ENCODE results near the gene CNTN4.
"Not testable (repeated sequence)": the region's sequence is repeated elsewhere in the genome, so short reads cannot be mapped to it uniquely, and the experiment has no call there.

CNTN4 gene

DNA sequence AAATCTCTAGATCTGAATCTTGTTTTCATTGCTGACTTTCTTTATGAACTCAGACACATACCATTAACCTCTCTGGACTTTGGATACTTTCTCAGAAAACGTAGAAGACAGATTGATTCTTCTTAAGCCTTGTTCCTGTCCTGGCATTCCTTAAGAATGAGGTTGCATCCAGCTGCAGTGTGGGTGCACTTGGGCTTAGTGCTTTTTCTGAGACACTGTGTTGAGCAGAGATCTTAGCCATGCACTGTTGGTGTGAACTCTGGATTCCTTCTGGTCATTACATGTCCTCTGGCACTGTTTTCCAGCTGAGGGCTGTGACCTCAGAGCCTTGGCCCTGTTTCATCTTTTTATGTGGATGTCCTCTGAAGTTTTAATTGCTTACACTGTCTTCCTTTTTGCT, 428.3 kb downstream of the CNTN4 start:
- no peak for DNase-seq

DNA sequence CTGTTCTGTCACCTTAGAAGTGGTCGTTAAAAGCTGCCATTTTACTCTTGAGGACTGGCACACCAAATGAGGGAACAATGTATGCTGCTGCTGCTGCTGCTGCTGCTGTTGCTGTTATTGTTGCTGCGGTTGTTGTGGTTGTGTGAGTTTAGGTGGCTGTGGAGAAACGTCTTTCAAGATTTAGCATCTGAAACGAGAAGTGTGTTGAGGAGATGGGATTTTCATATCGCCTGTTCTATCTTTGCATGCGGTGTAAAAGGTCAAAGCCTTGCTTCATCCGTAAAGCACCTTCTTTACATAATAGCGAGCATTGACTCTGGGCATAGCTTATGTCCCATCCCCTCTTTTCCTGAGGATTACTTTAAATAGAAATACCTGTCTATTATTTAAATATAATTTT, 428.7 kb downstream of the CNTN4 start:
- DNase-seq: not testable (repeated sequence)

DNA sequence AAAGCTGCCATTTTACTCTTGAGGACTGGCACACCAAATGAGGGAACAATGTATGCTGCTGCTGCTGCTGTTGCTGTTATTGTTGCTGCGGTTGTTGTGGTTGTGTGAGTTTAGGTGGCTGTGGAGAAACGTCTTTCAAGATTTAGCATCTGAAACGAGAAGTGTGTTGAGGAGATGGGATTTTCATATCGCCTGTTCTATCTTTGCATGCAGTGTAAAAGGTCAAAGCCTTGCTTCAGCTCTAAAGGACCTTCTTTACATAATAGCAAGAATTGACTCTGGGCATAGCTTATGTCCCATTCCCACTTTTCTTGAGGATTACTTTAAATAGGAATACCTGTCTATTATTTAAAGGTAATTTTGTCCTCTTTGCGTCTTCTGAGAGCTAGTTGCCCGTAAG, 436.1 kb downstream of the CNTN4 start:
- DNase-seq: not testable (repeated sequence)

DNA sequence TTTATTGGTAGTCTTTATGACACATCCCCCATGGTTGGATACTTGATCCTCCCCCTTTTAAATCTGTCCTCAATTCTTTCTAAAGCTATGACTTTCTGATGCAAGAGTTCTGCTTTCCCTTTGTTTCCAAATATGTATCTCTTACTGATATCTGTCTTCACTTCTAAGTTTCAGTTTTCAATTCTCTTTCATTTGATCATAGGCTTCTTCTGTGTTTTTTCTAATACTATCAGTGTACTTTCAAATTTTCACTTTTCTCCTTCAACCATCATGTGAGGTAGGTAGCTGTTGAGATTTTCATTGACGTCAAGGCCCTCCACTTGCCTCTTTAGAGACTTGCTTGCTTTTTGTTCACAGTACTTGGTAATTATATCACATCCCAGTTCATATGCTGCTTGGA, 436.5 kb downstream of the CNTN4 start:
- no peak for DNase-seq

DNA sequence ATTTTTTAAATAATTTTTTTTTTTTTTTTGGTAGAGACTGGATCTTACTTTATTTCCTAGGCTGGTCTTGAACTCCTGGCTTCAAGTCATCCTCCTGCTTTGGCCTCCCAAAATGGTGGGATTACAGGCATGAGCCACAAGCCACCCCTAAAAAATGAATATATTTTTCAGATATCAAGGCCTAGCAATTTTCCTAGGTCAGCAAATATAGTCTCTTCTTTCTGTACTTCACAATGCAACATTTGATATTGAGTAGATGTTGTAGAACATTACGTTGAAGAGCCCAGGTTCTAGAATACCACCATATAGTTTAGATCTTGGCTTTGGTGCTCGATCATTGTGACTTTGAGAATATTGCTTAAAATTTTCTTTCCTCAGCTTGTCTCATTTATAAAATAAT, 437.9 kb downstream of the CNTN4 start:
- DNase-seq: no peak

DNA sequence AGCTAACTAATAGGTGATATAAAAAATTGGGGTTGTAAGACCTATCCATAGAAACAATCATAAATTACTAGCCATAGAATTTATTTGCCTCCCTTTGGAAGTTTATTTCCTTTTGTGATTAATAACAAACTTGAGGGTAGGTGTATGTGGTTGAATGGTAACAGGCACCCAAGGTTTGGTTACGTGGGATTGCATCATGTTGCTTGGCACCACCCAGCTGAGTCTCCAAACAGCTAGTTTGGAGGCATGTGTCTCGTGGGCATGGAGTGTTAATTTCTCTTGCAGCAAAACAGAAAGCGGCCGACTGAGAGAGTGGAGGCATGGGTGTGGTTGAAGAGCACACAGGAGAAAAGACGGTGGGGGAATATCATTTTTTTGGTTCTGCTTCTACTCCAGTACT, 441.4 kb downstream of the CNTN4 start:
- no peak for DNase-seq

DNA sequence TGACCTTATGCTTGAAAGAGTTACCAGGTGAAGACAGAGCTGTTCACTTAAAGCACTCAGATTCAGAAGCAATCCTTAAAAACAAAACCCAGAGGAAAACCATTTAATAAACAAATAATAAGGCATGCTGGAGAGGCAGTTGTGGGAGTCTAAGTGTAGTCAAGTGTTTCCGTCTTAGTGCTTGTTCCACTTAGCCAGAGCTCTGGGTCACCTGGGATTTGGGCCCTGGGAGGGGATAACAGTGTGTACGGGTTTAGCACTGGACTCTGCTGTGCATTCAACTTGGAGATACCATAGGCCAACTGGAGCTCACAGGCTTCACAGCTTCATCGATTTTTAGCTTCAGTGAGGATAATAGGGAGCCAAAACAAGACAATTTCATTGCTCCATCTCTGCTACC, 444.6 kb downstream of the CNTN4 start:
- no peak for DNase-seq

DNA sequence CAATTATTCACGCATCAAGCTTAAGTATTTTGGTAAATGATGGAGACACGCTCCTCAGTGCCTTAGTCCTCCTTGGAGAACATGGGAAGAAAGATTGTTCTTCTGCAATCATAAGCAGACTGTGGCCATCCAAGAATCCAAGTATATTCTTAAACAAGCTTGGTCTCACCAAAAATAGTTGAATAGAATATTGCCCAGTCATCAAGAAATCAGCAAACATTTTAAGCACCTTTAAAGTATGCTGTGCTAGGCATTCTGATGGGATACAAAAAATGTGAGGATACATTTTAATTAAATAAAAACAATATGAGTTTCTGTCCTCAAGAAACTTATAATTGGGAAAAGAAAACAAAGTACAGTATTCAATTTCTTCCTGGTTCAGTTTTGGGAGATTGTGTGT, 445.5 kb downstream of the CNTN4 start:
- no peak for DNase-seq

DNA sequence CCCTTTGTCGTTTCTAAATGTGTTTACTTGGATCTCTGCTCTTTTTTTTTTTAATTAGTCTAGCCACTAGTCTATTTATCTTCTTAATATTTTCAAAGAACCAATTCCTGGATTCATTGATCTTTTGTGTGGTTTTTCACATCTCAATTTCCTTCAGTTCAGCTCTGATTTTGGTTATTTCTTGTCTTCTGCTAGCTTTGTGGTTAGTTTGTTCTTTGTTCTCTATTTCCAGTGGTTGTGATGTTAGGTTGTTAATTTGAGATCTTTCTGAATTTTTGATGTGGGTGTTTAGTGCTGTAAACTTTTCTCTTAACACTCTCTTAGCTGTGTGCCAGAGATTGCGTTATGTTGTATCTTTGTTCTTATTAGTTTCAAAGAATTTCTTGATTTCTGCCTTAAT, 446.1 kb downstream of the CNTN4 start:
- DNase-seq: no peak

DNA sequence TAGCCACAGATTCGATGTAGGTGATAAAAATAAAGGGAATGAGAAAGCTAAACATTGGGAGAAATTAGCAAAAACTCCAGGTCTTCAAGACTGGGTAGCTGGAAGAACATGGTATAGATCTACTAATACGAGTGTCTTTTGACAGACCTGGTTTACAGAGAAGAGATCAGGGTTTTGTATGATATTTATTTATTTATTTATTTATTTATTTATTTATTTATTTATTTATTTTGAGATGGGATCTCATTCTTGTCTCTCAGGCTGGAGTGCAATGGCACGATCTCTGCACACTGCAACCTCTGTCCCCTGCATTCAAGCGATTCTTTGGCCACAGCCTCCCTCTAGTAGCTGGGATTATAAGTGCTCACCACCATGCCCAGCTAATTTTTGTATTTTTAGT, 448.4 kb downstream of the CNTN4 start:
- DNase-seq: no peak

DNA sequence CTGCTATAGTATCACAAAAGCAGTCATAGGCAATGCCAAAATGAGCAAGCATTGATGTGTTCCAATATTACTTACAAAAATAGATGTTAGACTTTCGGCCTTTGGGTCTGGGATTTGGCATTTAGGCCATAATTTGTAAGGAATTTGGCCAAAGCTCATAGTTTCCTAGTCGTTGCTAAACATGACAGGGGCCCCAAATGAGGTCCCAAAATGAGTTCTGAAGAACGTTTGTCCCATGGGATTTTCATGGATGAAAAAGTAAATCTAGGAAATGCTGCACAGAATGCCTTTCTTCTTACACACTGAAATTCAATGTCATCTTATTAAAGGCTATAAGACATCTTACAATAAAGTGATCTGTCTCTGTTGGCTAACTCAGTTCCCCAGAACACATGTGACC, 456.0 kb downstream of the CNTN4 start:
- DNase-seq: no peak

DNA sequence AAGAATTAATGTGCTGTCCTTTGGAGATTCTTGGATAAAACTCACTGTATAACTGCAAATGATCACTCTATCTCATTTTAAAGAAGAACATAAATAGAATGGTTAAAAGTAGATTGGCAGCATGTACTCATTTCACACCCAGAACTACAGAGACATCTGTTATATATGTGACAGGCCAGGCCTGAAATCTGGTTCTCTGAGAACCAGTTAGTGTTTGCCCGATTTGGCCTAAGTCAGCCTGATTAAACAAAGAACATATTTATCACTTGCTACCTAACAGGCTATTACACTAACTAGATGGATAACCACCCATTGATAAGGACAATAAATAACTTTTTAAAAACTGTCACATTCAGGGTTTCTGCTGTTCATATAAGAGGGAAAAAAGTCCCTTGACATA, 460.1 kb downstream of the CNTN4 start:
- DNase-seq: no peak

DNA sequence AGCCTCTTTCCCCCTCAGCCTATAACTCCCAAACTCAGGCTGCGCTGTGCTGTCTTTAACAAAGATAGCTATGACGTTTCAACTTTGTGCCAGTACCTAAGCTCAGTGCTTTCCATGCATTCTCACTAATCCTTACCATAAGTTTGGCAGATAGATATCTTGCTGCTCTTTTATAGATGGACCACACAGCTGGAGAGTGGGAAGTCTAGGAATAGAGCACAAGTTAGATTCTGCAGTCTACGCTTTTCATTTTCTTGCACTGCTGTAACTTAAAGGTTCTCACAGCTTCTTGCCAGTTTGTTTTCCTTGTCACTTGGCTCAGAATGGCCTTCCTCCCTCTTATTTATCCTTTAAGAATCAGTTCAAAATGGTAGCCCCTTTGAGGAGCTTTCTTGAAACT, 468.8 kb downstream of the CNTN4 start:
- DNase-seq: no peak

DNA sequence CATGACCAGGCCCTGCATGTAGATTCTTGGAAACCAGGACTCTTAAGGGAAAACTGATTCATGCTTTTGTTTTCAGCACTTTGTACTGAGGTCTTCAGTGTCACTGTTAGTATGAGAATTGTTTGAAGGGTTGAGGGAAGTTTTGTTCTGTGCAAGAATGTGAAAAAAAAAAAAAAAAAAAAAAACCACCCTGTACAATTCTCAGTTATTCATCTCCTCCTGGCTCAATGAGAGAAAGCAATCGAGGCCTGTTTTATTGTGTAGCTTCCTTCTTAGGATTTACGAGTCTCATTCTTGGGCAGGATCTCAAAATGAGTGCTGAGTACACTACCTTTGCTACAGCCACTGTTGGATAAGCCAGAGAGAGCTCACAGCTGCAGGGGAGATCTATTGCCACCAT, 469.5 kb downstream of the CNTN4 start:
- no peak for DNase-seq

DNA sequence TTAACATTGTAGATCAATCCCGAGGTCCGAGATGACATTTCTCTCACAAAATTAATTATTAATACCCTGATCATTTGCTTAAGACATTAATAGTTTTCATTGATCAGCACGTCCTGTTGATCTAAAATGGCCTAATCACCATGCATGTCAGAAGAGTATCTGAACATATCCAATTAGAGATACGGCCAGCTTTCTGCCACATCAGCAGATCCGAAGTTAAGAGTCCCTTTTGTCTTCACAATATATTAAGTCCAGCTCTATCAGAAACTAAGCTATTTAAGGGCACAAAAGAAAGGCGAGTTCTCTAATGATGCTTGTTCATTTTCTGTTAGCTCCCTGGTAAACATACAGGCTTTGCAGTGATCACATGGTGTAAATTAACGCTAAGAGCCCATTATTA, 470.3 kb downstream of the CNTN4 start:
- no peak for DNase-seq

DNA sequence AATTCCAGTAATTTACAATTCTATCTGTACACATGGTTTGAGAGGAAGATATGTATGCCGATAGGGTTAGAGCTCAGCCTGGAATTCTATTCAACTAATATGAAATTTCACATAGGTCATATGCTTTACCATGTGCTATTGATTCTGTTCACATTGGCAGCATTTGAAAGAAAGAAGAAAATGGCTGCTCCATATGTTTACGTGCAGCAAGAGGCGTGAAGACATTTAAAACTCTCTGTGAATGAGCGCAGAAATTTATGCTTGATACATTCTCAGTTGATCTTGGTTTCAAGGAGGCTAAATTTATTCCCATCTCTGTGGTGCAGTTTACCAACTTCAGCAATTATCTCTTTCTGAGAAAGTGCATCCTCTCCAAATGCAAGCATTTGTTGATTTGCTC, 478.9 kb downstream of the CNTN4 start:
- DNase-seq: no peak

DNA sequence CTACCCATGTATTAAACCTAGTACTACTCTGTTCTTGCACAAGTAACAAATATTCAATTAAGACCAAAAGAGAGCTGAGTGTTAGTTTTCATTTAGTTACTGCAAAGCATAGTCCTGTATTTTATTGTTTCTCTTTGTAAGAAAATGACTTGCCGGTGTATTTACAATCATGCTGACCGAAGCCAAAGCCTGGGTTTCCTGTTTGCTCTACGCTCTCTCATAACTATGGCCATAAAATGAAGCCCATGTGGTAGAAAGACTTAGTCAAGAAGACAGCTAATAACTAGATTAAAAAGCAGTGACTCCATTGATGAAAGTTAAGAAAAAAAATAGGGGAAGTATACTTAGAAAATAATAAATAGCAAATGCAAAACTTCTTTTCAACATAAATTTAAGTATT, 479.9 kb downstream of the CNTN4 start:
- DNase-seq: no peak

DNA sequence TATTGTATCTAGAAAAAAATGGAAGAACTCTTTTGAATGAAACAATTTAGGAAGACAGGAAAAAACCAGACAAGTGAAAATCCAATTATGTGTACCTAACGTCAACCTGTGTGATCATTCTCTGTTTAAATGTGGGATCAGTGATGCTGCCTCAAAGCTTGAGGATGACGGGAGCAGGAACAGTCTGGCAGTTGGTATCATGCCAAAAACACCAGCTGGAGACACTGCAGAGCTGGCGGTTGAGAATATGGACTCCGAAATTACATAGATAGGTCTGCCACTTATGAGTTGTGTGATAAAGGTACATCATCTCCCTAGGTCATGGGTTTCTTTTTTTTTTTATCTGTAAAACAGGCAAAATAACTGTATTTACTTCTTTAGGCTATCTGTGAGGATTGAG, 480.5 kb downstream of the CNTN4 start:
- no peak for DNase-seq

DNA sequence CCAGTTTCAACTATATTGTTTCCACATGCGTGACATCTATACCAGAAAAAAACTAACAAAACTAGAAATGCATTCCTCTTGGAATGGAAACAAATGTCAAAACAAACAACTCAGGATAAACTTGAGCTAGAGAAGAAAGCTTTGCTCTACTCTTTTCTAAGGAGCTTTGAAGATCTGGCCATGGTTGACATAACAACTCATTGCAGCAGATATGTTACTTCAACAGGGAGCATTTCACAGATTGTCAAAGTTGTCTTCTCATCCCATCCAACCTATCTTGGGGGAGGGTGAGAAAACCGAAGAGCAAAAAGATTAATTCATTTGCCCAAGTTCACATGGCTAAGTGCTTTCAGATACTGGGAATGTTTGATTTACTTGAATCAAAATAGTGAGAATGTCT, 484.4 kb downstream of the CNTN4 start:
- DNase-seq: no peak

DNA sequence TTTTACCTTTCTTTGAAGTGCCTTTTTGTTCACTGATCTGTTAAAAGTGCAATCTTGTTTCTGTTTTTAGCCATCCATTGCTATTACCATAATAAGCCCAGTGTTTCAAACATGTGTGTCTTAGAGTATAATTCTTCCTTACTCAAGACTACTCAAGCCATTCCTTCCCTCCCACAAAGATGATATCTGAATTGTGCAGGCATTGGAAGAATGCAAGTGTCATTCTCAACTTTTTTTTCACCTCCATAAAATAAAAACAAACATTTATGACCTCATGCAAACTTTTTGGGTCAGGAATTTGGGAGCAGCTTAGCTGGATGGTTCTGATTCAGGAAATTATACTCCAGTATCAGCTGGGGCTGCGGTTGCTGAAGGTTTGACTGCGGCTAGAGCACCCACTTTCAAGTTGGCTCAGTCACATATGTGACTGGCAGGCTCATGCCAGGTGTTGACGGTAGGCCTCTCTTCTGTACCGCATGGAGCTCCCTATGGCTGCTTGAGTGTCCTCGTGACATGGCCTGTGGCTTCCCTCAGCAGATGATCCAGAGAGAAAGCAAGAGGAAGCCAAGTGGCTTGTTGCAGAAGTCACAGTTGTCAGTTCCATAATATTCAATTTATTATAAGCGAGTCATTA, 490.8 kb downstream of the CNTN4 start:
- no peak for DNase-seq

DNA sequence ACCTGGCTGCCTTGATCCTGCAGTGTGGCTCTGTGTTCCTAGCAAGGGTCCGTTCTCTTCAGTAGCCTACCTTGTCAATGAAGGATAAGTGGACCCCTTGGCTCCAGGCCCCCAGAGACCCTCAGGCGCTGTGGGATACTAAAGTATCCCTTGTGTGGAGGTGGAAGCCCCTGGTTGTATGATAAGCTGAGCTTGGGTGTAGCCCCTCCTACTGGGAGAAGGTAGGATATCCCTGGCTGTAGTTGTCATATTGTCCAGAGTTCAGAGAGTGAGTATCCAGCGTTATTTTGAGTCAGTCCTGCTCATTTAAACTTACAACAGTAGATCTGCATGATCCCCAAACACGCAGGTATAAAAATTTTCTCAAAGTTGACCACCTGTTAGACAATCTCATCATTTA, 496.8 kb downstream of the CNTN4 start:
- no peak for DNase-seq

DNA sequence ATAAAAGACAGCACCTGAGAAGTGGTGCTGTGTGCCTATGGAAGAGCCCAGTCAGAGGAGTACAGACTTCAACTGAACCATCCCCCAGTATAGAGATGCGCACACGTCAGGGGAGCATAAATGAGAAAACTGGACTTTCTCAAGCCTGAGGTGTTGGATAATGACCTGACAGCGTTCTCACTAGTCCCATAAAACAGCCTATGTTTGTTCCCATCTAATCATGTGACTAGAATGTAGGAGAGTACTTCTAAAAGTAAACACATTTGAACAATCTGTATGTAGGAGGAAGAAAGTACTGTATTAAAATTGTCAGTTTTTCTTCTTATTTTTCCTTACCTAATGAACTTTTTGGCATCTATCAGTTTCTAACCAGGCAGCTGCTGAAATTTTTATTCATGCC, 498.9 kb downstream of the CNTN4 start:
- DNase-seq: no peak

DNA sequence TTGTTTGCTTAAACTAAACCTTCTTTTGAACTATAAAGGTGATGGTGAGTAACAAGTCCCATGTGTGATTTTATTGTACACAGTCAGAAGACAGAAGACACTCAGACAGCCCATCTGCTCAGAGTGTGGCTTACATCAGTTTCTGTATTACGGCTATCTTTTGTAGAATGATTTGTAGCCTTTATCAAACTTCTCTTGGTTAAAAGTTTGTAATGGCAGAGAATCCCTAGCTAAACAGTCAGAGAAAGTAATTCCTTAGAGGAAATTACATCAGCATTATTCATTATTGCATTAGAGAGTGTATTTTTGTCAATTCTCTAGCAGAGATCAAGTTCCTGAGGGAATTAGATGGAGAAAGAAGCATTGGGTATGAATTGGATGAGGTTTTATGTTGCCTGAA, 500.8 kb downstream of the CNTN4 start:
- DNase-seq: no peak

DNA sequence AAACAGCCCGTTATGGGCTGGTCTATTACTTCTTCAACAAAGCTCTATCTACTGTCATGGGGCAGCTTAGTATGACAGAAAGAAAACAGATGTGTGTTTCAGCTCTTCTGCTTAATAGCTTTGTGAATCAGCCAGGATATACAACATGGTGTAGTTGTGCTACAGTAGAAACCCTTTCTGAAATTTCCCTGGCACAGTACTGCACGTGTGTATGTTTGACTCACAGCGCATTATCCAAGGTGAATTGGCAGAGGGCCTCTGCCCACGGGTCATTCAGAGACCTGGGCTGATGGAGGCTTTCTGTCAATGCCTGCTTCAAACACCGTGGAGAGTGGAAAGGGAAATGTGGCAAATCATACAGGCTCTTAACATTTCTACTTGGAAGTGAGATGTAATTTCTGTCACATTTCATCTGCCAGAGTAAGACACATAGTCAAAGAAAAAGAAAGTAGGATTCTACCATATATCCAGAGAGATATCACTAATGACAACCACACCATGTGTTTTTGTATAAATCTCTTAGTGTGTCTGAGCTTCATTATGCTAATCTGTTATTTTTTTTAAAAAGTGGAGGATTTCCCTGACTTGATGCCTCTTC, 505.1 kb downstream of the CNTN4 start:
- no peak for DNase-seq

DNA sequence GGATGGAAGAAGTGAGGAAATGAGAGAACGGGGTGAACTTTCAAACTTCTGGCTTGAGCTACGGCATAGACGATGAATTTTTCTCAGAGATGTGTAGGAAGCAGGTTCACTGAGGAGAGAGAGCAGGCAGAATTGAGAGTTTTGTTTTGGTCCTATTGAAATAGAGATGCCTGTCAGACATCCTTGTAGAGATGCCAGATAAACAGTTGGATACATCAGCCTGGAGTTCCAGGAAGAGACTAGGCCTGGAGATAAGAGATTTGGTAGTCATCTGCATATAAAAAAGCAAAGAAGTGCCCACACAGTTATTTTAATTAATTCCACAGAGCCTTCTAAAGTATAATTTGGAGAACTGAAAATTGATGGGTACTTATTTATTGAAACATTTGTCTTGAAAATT, 515.9 kb downstream of the CNTN4 start:
- no peak for DNase-seq

DNA sequence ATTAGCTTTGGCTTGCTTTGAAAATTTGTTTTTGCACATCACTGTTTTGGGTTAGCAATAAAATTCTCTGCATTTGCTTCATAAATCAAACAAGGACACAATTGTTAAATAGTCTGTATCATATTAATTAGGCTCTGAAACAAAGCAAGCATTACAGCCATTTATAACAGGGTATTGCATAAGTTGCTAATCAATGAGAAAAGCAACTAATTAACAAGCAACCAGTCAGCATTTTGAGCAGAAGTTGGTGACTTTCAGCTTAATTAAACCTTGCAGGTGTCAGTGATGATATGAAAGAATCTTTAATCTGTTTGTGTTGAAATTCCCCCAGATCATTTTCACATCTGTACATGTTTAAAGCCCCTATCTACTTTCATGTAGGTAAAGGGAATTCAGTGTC, 516.4 kb downstream of the CNTN4 start:
- no peak for DNase-seq
